ENCODE results near the gene NPAS2.

GRCh38 chr2:101001691-101002561, 182.0 kb downstream of the NPAS2 start, which contains the start of gene RPL31:
- TF ChIP-seq, protein P1, sequence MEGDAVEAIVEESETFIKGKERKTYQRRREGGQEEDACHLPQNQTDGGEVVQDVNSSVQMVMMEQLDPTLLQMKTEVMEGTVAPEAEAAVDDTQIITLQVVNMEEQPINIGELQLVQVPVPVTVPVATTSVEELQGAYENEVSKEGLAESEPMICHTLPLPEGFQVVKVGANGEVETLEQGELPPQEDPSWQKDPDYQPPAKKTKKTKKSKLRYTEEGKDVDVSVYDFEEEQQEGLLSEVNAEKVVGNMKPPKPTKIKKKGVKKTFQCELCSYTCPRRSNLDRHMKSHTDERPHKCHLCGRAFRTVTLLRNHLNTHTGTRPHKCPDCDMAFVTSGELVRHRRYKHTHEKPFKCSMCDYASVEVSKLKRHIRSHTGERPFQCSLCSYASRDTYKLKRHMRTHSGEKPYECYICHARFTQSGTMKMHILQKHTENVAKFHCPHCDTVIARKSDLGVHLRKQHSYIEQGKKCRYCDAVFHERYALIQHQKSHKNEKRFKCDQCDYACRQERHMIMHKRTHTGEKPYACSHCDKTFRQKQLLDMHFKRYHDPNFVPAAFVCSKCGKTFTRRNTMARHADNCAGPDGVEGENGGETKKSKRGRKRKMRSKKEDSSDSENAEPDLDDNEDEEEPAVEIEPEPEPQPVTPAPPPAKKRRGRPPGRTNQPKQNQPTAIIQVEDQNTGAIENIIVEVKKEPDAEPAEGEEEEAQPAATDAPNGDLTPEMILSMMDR (IDR thresholded peaks at IDR 0.05; ENCODE audit: low read depth, low read length), result no peak
- no peak for TF ChIP-seq EZH2phosphoT487 (IDR thresholded peaks at IDR 0.05; ENCODE audit: low read depth)
